Measurements from ENCODE around the gene SNED1. TPM values are rescaled to one million over a fixed set of nuclear protein-coding genes. Genes with fewer than 3 reads are reported as not detected.

The SNED1 gene
- total and polyA plus RNA-seq, 7 donors = 0.69 to 37.1 (median 8.3) TPM

DNA sequence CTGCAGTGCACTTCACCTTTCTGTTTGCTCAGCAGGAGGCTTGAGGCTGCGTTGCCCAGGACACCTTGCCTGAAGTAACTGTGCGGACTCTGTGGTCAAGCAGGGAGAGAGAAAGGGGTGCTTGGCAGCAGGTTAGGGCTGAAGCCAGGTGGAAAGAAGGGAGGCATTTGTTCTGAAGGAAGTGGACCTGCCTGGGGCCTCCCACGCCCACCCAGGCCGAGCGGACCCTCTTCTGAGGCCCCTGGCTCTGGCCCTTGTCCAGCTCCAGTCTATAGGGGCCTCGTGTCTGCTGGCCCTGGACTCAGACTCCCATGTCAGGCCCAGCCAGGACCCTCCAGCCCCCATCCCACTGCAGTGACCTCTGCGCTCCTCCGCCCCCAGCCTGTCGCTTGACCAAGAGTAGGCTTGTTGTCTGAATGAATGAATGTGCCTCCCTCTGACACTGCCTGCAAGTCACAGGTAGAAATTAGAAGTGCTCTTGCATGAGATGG, 2.5 kb downstream of the SNED1 start:
- Histone ChIP-seq H3K4me3 (no peak overlapping the region), H3K36me3 (peaks cover 0 to 9% (median 0%) of the 10 kb centered on the region in 4 donors), H3K4me1 (peaks cover 0 to 20% (median 14%) of the 10 kb centered on the region in 4 donors), H3K27me3 (no peaks in the 10 kb centered on the region), H3K9me3 (peaks cover 4 to 20% (median 9%) of the 10 kb centered on the region in 4 donors), H3K27ac (no peak overlapping the region)
- intact Hi-C loops (cut with DNase I) = no loop called here
- TF ChIP-seq POLR2A (IDR thresholded peaks at IDR 0.05) = no peak
- peak; percentile 57 for DNase-seq
- 91% methylated on average over 9 of the region's 9 CpGs for whole genome bisulfite sequencing, 2 donors

DNA sequence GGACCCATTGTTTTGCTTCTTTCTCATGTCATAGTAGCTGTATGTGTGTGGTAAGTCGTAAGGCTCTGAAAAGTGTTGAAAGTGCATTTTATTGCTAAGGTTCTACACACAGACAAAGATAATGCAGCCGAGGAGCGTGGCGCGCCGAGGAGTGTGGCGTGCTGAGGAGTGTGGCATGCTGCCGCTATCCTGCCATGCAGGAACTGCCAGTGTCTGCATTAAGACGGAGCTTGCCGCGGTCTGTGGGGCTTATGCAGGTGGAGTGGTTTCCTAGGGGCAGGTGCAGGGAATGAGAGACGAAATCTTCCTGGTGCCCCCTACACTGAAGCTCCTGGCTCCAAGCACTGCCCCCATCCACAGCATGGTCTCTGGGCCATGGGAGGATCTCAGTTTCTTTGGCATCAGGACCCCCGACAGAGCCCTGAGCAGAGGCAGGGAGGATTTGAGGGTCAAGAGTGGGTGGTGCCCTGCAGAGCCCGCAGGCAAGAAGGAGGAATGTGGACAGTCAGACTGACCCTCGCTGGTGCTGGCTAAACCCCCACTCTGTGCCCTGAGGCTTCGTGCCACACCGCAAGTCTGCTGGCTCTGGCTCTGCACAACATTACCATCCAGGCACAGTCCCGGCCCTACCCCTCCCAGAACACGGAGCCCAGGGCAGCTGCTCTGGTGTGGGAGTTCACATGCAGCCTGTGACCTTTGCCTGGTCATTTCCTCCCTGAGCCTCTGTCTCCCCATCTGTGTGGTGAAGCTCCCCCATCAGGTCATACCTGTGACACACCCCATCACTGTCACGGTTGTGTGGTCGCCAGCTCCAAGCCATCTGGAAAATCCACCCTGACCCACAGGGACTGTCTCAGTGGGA, 3.2 kb downstream of the SNED1 start:
- WGBS, 2 donors = 88 to 91% methylated on average over 21 of the region's 21 CpGs
- no peaks in the 10 kb centered on the region for H3K27me3 ChIP-seq
- H3K4me3 ChIP-seq = no peak overlapping the region
- peaks cover 4 to 20% (median 9%) of the 10 kb centered on the region in 4 donors for H3K9me3 ChIP-seq
- intact Hi-C loops (cut with DNase I) = no loop called here
- TF ChIP-seq, protein P1, sequence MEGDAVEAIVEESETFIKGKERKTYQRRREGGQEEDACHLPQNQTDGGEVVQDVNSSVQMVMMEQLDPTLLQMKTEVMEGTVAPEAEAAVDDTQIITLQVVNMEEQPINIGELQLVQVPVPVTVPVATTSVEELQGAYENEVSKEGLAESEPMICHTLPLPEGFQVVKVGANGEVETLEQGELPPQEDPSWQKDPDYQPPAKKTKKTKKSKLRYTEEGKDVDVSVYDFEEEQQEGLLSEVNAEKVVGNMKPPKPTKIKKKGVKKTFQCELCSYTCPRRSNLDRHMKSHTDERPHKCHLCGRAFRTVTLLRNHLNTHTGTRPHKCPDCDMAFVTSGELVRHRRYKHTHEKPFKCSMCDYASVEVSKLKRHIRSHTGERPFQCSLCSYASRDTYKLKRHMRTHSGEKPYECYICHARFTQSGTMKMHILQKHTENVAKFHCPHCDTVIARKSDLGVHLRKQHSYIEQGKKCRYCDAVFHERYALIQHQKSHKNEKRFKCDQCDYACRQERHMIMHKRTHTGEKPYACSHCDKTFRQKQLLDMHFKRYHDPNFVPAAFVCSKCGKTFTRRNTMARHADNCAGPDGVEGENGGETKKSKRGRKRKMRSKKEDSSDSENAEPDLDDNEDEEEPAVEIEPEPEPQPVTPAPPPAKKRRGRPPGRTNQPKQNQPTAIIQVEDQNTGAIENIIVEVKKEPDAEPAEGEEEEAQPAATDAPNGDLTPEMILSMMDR (IDR thresholded peaks at IDR 0.05) = no peak
- TF ChIP-seq POLR2AphosphoS5 (IDR thresholded peaks at IDR 0.05) (no peak), EP300 (IDR thresholded peaks at IDR 0.05) (no peak), POLR2A (IDR thresholded peaks at IDR 0.05) (no peak)
- peaks cover 0 to 9% (median 0%) of the 10 kb centered on the region in 4 donors for H3K36me3 ChIP-seq
- no peak overlapping the region for H3K27ac ChIP-seq
- H3K4me1 ChIP-seq = peaks cover 0 to 20% (median 14%) of the 10 kb centered on the region in 4 donors
- peak; percentile 57 for DNase-seq

DNA sequence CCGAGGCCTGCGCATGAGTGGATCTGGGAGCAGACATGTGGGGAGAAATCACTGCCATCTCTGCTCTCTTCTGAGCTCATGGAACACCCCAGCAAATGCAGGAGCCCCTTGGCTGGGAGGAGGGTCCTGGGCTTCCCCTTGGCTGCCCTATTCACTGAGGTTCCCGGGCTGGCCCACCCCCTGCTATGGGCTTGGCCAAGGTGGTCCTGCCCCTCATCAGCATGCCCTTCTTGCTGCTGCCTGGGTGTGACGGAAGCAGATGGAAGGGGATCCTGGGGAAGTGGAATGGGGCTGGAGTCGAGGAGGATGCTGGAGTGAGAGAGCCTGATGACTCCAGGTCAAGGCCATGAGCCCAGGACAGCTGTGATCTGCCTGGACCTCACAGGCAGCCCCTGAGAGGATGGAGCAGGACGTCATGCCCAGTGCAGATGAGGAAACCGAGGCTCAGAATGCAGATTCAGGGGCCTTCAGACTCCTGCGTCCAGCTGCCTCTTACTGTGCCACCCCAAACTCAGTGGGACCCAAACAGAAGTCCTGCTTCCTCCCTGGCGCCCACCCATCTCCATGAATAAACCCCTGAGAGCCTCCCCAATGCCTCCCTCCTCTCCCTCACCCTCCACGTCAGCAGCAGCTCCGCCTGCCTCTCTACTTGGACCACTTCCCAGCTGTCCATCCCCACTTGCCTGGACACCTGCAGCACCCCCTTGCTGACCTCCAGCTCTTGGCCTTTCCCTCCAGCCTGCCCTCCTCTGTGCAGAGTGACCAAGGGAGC, 4.0 kb downstream of the SNED1 start:
- Histone ChIP-seq H3K27me3 (no peaks in the 10 kb centered on the region), H3K4me3 (no peak overlapping the region), H3K36me3 (peaks cover 0 to 9% (median 0%) of the 10 kb centered on the region in 4 donors), H3K4me1 (peaks cover 0 to 20% (median 14%) of the 10 kb centered on the region in 4 donors), H3K9me3 (peaks cover 4 to 20% (median 9%) of the 10 kb centered on the region in 4 donors), H3K27ac (no peak overlapping the region)
- TF ChIP-seq, protein P1 (IDR thresholded peaks at IDR 0.05) = no peak
- TF ChIP-seq EP300 (IDR thresholded peaks at IDR 0.05) (no peak), POLR2AphosphoS5 (IDR thresholded peaks at IDR 0.05) (no peak), POLR2A (IDR thresholded peaks at IDR 0.05) (no peak)
- WGBS, 2 donors = 88 to 91% methylated on average over 11 of the region's 11 CpGs
- DNase-seq = peak; percentile 46
- intact Hi-C loops (cut with DNase I) = no loop called here

DNA sequence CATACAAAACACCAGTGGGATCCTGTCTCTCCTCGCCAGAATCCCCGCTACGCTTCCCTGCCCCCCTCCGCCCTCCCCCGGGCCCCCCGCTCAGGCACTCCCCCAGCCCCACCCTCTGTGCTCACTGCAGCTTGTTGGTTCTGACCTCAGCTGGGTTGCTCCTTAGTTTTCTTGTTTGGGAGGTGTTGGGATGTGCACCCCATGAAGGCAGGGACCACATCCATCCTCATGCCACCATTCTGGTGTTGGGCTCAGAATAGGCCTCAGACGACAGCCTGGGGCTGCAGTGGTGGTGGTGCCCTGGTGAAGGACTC, 4.6 kb downstream of the SNED1 start:
- Histone ChIP-seq H3K27ac (no peak overlapping the region), H3K9me3 (peaks cover 4 to 20% (median 9%) of the 10 kb centered on the region in 4 donors), H3K4me3 (no peak overlapping the region), H3K27me3 (no peaks in the 10 kb centered on the region), H3K36me3 (peaks cover 0 to 9% (median 0%) of the 10 kb centered on the region in 4 donors), H3K4me1 (peaks cover 0 to 14% (median 8%) of the 10 kb centered on the region in 4 donors)
- DNase-seq = no peak
- intact Hi-C loops (cut with DNase I) = no loop called here
- 93 to 99% methylated on average over 7 of the region's 7 CpGs for WGBS, 2 donors
- TF ChIP-seq POLR2AphosphoS5 (IDR thresholded peaks at IDR 0.05) (no peak), POLR2A (IDR thresholded peaks at IDR 0.05) (no peak), EP300 (IDR thresholded peaks at IDR 0.05) (no peak)
- TF ChIP-seq, protein P1 (IDR thresholded peaks at IDR 0.05) = no peak

DNA sequence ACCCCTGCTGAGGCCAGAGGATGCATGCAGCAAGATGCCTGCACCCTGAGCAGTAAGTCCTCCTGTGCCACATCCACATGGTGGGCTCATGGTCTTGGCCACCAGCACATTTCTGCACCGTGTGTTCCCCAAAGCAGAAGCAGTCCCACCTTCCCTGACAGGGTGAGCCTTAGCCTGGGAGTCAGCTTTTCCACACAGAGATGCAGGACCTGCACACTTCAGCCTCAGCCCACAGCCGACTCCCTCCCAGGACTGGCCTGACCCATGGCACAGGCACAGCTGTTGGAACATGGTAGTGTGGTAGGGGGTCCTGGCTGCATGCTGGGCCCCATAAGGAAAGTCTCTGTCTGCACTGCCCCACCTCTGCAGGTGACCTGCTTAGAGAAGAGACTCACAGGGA, 5.0 kb downstream of the SNED1 start:
- H3K36me3 ChIP-seq = peaks cover 0 to 9% (median 0%) of the 10 kb centered on the region in 4 donors
- H3K4me3 ChIP-seq = no peak overlapping the region
- H3K9me3 ChIP-seq = peaks cover 4 to 20% (median 9%) of the 10 kb centered on the region in 4 donors
- intact Hi-C loops (cut with DNase I) = no loop called here
- peak; percentile 50 for DNase-seq
- WGBS, 2 donors = 96% methylated on average over 2 of the region's 2 CpGs
- no peaks in the 10 kb centered on the region for H3K27me3 ChIP-seq
- no peak for TF ChIP-seq POLR2AphosphoS5 (IDR thresholded peaks at IDR 0.05)
- TF ChIP-seq, protein P1 (IDR thresholded peaks at IDR 0.05) = no peak
- no peak for TF ChIP-seq POLR2A (IDR thresholded peaks at IDR 0.05)
- no peak for TF ChIP-seq EP300 (IDR thresholded peaks at IDR 0.05)
- H3K27ac ChIP-seq = no peak overlapping the region
- H3K4me1 ChIP-seq = peaks cover 0 to 11% (median 5%) of the 10 kb centered on the region in 4 donors

Data from sigmoid colon (tissue), 7 donors.